ENCODE data around the gene PRRT4.

PRRT4 gene

GRCh38 chr7:128378637-128379036, 17.1 kb upstream of the PRRT4 start:
- TF ChIP-seq ZNF8 (CRISPR knock-in tag; IDR thresholded peaks at IDR 0.05) (no peak), CSRNP3 (CRISPR knock-in tag; IDR thresholded peaks at IDR 0.05) (no peak), ZNF565 (CRISPR knock-in tag; conservative IDR thresholded peaks at IDR 0.05; ENCODE audit: low read depth) (no peak), GLIS3 (CRISPR knock-in tag; IDR thresholded peaks at IDR 0.05) (no peak), PATZ1 (CRISPR knock-in tag; IDR thresholded peaks at IDR 0.05; ENCODE audit: borderline replicate concordance) (no peak), OSR1 (CRISPR knock-in tag; IDR thresholded peaks at IDR 0.05) (no peak), TSHZ2 (CRISPR knock-in tag; IDR thresholded peaks at IDR 0.05) (no peak), ISL1 (CRISPR knock-in tag; IDR thresholded peaks at IDR 0.05) (no peak), POU6F1 (CRISPR knock-in tag; IDR thresholded peaks at IDR 0.05; ENCODE audit: borderline replicate concordance, low read depth) (no peak), CREB5 (CRISPR knock-in tag; IDR thresholded peaks at IDR 0.05; ENCODE audit: low read depth) (no peak), ZNF70 (CRISPR knock-in tag; IDR thresholded peaks at IDR 0.05) (no peak), ESRRG (CRISPR knock-in tag; IDR thresholded peaks at IDR 0.05) (no peak), SNAI2 (CRISPR knock-in tag; IDR thresholded peaks at IDR 0.05) (no peak)
- ATAC-seq: peak; percentile 25; the same call in 1 of the 3 replicates

- ATAC-seq: no peak
- no peak for TF ChIP-seq CREB5 (CRISPR knock-in tag; IDR thresholded peaks at IDR 0.05; ENCODE audit: low read depth)
- no peak for TF ChIP-seq TCF4 (CRISPR knock-in tag; IDR thresholded peaks at IDR 0.05; ENCODE audit: borderline replicate concordance)
- TF ChIP-seq ZFP30 (CRISPR knock-in tag; IDR thresholded peaks at IDR 0.05): no peak
Observed at GRCh38 chr7:128376077-128376476, 14.6 kb upstream of the PRRT4 start.

- ATAC-seq: no peak
- TF ChIP-seq ZFP3 (CRISPR knock-in tag; IDR thresholded peaks at IDR 0.05): no peak
- no peak for TF ChIP-seq ZNF70 (CRISPR knock-in tag; IDR thresholded peaks at IDR 0.05)
- no peak for TF ChIP-seq PATZ1 (CRISPR knock-in tag; IDR thresholded peaks at IDR 0.05; ENCODE audit: borderline replicate concordance)
- TF ChIP-seq ESRRG (CRISPR knock-in tag; IDR thresholded peaks at IDR 0.05): no peak
- TF ChIP-seq ISL1 (CRISPR knock-in tag; IDR thresholded peaks at IDR 0.05): no peak
- TF ChIP-seq RARB (CRISPR knock-in tag; IDR thresholded peaks at IDR 0.05): no peak
- no peak for TF ChIP-seq CSDC2 (CRISPR knock-in tag; IDR thresholded peaks at IDR 0.05)
- no peak for TF ChIP-seq OSR1 (CRISPR knock-in tag; IDR thresholded peaks at IDR 0.05)
- no peak for TF ChIP-seq PPARA (CRISPR knock-in tag; IDR thresholded peaks at IDR 0.05; ENCODE audit: borderline replicate concordance)
- no peak for TF ChIP-seq POU6F1 (CRISPR knock-in tag; IDR thresholded peaks at IDR 0.05; ENCODE audit: borderline replicate concordance, low read depth)
- TF ChIP-seq TOX (CRISPR knock-in tag; IDR thresholded peaks at IDR 0.05; ENCODE audit: borderline replicate concordance): no peak
- no peak for TF ChIP-seq ARNTL (CRISPR knock-in tag; IDR thresholded peaks at IDR 0.05; ENCODE audit: borderline replicate concordance, low read depth)
- TF ChIP-seq SNAI2 (CRISPR knock-in tag; IDR thresholded peaks at IDR 0.05): no peak
- no peak for TF ChIP-seq ZNF8 (CRISPR knock-in tag; IDR thresholded peaks at IDR 0.05)
- TF ChIP-seq ZNF565 (CRISPR knock-in tag; conservative IDR thresholded peaks at IDR 0.05; ENCODE audit: low read depth): no peak
Observed at GRCh38 chr7:128374041-128374440, 12.6 kb upstream of the PRRT4 start.

All from SK-N-SH treated with all-trans-retinoic acid at 6 μM for 48 hours (cell line).